ENCODE results near the gene PALM. TPM values are rescaled to one million over a fixed set of nuclear protein-coding genes. Genes with fewer than 3 reads are reported as not detected.

The PALM gene
- polyA plus RNA-seq, 3 donors = 8.0 to 153 (median 135) TPM

DNA sequence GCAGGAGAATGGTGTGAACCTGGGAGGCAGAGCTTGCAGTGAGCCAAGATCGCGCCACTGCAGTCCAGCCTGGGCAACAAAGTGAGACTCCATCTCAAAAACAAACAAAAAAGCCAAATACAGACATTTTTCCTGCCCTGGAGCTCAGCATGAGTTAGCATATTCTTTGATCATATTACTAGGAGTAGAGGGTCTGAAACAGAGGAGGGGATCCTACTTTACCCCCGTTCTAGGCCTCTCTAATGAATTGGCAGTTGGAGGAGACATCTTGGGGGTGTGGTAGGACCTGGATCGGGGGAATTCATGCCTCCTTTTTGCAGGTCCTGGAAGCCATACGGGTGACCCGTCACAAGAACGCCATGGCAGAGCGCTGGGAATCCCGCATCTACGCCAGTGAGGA, 54.4 kb downstream of the PALM start:
- H3K27ac ChIP-seq (ENCODE audit: low read depth, low read length) = no peak overlapping the region
- WGBS, 3 donors = 92 to 97% (median 93%) methylated on average over 10 of the region's 10 CpGs

DNA sequence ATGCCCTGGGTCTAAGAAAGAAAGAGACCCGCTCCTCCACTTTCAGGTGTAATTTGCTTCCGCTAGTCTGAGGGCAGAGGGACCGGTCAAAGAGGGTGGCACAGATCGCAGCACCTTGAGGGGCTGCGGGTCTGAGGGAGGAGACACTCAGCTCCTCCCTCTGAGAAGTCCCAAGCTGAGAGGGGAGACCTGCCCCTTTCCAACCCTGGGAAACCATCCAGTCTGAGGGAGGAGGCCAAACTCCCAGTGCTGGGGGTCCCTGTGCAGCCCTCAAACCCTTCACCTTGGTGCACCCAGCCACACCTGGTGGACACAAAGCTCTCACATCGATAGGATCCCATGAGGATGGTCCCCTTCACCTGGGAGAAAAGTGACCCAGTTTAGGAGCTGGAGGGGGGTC, 55.1 kb downstream of the PALM start:
- WGBS, 3 donors = 90 to 97% (median 96%) methylated on average over 6 of the region's 6 CpGs
- no peak overlapping the region for H3K27ac ChIP-seq (ENCODE audit: low read depth, low read length)

DNA sequence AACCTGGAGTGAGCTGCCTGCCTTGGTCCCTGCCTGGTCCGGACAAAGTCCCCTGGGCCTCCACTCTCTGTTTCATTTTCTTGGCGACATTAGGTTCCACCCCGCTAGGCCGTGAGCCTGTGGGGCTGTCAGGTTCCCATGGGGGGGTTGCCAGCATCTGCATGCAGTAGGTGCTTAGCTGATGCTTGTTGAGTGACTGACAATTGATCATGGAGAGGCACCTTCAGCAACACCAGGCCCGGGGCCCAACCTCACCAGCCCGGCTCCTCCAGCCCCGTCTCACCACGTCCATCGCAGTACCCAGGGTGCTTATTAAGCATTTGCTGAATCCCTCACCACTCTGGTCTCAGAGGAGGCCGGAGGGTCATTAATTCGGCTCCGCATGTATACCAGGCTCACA, 55.6 kb downstream of the PALM start:
- H3K27ac ChIP-seq (ENCODE audit: low read depth, low read length) = no peak overlapping the region
- 94 to 95% (median 95%) methylated on average over 12 of the region's 12 CpGs for WGBS, 3 donors

DNA sequence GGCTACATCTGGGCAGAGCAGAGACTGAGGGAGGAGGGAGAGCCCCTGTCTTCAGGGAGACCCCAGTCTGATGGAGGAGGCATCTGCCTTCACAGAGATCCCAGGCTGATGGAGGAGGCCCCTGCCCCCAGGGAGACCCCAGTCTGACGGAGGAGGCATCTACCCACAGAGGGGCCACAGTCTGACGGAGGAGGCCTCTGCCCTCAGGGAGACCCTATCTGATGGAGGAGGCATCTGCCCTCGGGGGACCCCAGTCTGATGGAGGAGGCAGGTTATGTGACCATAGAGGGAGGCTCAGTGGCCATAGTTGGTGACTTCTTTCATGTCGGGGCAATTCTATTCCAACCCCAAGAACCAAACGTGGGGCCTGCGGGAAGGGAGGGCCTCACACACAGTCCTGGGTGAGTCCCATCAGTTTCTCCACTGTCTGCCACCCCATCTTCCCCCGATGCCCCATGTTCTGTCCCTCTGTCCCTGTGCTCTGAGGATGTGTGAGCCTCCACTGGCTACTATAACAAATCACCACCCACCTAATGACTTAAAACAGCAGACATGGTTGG, 56.5 kb downstream of the PALM start:
- 75 to 90% (median 82%) methylated on average over 7 of the region's 7 CpGs for WGBS, 3 donors
- H3K27ac ChIP-seq (ENCODE audit: low read depth, low read length) = no peak overlapping the region

DNA sequence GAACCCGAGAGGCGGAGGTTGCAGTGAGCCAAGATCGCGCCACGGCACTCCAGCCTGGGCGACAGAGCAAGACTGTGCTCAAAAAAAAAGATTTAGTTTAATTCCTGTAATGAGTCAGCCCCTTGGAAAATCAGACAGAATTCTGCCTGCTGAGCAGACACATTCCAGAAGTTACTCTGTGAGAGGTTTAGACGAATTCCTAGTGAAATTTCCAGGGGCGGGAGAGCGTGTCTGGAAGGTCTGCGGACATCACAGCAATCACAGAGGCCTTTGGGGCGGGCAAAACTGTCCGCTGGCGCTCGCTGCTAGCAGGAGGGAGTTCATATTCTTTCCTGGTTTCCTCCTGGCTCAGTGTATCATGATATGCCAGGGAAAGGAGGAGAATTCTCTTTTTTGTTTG, 59.7 kb downstream of the PALM start:
- 51 to 69% (median 62%) methylated on average over 14 of the region's 14 CpGs for WGBS, 3 donors
- H3K27ac ChIP-seq (ENCODE audit: low read depth, low read length) = no peak overlapping the region

DNA sequence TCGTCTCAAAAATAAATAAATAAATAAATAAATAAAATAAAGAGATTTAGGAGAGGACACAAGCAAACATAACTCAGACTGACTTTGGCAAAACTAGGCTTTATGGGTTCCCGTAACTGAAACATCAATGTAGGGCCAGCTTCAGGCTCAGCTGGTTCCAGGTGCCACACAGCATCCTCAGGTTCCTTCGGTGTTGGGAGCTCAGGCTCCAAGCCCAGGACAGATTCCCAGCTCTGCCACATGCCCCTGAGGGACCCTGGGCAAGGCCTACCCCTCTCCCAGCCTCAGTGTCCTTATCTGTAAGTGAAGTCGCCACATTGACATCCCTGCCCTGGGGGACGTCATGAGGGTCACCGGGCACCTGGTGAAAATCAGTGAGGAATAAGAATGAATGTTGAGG, 60.9 kb downstream of the PALM start:
- H3K27ac ChIP-seq (ENCODE audit: low read depth, low read length) = no peak overlapping the region
- 74 to 86% (median 82%) methylated on average over 6 of the region's 6 CpGs for WGBS, 3 donors

DNA sequence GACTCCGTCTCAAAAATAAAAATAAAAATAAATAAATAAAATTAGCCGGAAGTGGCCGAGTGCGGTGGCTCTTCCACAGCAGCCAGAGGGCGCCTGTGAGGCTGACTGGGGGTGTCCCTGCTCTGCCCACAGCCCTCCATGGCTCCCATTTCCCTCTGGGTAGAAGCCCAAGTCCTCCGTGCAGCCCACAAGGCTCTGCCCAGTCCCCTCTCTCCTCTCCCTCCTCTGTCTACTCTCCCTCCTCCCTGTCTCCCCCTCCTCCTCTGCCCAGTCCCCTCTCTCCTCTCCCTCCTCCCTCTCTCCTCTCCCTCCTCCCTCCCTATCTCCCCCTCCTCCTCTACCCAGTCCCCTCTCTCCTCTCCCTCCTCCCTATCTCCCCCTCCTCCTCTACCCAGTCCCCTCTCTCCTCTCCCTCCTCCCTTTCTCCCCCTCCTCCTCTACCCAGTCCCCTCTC, 62.6 kb downstream of the PALM start:
- no peak overlapping the region for H3K27ac ChIP-seq (ENCODE audit: low read depth, low read length)
- 9 to 69% (median 21%) methylated on average over 6 of the region's 6 CpGs for WGBS, 3 donors

DNA sequence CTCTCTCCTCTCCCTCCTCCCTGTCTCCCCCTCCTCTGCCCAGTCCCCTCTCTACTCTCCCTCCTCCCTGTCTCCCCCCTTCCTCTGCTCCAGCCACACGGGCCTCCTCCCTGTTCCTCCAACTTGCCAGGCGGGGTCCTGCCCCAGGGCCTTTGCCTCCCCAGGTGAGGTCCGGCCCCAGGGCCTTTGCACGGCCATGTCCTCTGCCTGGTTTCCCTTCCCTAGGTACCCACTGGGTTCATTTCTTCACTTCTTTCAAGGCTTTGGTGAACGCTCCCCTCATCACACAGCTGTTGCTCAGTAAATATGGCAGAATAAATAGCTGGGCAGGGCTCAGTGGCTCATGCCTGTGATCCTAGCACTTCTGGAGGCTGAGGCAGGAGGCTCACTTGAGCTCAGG, 63.3 kb downstream of the PALM start:
- H3K27ac ChIP-seq (ENCODE audit: low read depth, low read length) = no peak overlapping the region
- WGBS, 3 donors = 82 to 89% (median 85%) methylated on average over 5 of the region's 5 CpGs

DNA sequence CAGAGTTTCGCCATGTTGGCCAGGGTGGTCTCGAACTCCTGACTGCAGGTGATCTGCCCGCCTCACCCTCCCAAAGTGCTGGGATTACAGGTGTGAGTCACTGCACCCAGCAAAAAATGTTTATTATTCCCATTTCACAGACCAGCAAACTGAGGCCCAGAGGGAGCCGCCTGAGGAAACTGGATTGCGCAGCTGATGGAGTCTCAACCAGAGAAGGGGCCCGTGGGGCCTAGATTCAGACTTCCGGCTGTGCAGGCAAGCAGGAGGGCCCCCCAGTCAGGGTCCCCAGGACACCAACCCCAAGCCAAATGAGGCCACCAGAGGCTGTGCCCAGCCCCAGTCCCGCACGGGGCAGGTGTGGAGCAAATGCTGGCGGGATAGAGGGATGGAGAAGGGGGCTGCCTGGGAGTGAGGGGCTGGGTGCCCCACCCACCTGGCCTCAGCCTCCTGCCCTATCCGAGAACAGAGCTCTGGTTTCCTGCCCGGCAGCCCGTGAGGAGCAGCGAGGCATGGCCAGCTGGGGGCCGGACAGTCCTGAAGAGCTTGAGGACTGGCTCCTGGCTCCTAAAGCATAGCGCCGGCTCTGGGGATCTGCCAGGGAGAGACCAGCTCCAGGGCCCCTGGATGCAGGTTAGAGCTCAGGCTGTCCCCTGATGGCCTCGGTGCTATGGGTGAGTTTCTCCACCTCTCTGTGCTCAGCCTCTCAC, 64.1 kb downstream of the PALM start:
- no peak overlapping the region for H3K27ac ChIP-seq (ENCODE audit: low read depth, low read length)
- WGBS, 3 donors = 78 to 87% (median 78%) methylated on average over 18 of the region's 18 CpGs

DNA sequence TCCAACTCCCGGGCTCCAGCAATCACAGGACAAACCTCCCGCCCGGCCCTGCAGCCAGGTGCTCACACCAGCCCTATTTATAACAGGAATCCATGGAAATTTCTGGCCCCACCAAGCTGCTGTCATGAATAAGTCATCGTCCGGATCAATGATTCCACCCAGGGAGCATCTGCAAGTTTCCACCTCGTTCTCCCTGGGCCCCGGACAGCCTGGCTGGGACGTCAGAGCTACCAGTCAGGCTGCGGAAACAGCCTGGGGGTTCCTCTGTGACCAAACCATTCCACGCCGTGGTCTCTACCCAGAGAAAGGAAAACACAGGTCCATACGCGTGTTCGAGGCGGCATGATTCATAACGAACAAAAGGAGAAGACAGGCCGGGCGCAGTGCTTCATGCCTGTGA, 67.8 kb downstream of the PALM start:
- H3K27ac ChIP-seq (ENCODE audit: low read depth, low read length) = no peak overlapping the region
- 87 to 92% (median 91%) methylated on average over 18 of the region's 18 CpGs for WGBS, 3 donors

DNA sequence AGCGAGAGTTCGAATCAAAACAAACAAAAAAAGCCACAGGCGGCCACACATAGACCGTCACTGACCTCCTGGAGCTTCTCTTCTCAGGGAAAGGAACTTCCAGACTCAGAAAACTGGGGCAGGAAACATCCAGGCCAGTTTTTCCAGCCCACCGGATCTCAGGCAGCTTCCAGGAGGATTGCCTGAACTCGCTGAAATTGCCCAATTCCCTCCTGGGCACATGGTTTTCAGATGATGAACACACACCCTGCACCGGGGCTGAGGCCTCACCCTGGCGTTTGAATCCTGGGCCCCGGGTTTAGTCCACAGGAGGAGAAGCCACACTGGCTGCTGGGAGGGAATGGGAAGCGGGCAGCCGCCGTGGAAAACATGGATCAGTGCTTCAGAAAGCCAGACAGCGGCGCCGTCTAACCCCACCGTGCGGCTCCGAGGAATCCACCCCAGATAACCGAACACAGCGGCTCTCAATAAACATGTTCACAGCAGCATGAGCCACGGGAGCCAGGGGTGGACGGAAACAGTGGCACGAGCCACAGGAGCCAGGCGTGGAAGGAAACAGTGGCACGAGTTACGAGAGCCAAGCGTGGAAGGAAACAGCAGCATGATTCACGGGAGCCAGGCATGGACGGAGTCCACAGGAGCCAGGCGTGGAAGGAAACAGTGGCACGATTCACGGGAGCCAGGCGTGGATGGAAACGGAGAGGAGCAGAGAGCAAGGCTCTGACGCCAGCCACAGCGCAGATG, 70.3 kb downstream of the PALM start:
- WGBS, 3 donors = 40 to 52% (median 47%) methylated on average over 36 of the region's 36 CpGs
- H3K27ac ChIP-seq (ENCODE audit: low read depth, low read length) = no peak overlapping the region

DNA sequence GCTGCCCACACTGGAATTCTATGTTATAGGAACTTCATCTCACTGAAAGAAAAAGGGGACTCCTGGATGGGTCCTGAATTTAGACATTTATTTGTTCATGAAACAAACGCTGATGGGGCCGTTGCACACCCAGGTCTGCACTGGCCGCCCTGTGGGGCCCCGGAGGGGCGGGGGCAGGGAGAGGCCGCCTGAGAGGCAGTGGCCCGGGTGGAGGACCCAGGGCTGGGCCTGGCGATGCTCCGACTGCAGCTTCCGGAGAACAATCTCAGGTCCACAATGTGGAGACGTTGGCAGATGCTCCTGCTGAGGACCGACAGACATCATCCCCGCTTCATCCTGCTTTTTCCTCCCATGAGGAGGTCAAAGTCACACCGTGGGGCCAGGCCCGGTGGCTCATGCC, 72.2 kb downstream of the PALM start:
- WGBS, 3 donors = 82 to 90% (median 84%) methylated on average over 15 of the region's 15 CpGs
- no peak overlapping the region for H3K27ac ChIP-seq (ENCODE audit: low read depth, low read length)

DNA sequence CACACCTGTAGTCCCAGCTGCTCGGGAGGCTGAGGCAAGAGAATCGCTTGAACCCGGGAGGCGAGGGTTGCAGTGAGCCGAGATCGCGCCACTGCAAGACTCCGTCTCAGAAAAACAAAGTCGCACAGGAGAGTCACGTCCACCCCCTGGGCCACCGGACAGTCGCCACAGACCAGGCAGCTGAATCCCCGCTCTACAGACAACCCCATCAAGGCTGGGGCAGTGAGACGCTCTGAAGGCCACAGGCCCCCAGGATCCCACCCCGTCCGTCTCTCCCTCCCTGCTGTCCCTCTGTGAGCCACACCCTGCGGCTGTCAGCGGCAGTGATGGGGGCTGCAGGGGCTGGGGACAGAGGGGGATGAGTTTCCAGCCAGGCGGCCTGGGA, 73.1 kb downstream of the PALM start:
- H3K27ac ChIP-seq (ENCODE audit: low read depth, low read length) = no peak overlapping the region
- 89 to 90% (median 89%) methylated on average over 18 to 19 of the region's 19 CpGs for WGBS, 3 donors

DNA sequence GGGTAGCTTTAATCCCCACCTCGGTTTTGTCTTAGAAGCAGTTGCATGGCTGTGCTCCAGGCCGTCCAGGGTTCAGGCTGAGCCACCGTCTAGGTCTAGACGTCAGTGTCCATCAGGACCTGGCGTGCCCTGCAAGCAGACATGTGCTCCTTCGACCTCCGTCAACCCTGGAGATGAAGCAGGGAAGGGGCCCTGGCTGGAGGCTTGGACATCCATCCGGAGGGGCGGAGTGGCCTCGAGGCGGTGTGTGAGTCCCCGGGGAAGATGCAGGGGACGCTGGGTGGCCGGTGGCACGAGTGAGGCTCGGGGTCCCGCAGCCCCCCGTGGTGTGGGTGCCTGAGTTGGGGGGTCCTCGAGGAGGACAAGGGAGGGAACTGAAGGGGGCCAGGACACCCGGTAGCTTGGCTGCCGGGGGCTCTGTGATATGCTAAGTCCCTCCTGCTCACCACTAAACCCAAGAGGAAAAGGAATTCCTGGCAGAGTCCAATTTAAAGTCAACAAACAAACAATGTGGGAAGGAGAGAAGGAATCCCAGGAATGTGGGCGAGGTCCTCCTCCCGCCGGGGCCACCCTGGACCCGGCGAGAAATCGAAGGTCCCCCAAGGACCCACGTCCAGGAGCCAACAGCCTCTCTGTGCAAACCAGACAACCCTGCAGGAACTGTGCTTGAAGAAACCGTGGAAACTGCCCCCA, 73.6 kb downstream of the PALM start:
- WGBS, 3 donors = 24 to 44% (median 28%) methylated on average over 27 to 29 of the region's 29 CpGs
- no peak overlapping the region for H3K27ac ChIP-seq (ENCODE audit: low read depth, low read length)

DNA sequence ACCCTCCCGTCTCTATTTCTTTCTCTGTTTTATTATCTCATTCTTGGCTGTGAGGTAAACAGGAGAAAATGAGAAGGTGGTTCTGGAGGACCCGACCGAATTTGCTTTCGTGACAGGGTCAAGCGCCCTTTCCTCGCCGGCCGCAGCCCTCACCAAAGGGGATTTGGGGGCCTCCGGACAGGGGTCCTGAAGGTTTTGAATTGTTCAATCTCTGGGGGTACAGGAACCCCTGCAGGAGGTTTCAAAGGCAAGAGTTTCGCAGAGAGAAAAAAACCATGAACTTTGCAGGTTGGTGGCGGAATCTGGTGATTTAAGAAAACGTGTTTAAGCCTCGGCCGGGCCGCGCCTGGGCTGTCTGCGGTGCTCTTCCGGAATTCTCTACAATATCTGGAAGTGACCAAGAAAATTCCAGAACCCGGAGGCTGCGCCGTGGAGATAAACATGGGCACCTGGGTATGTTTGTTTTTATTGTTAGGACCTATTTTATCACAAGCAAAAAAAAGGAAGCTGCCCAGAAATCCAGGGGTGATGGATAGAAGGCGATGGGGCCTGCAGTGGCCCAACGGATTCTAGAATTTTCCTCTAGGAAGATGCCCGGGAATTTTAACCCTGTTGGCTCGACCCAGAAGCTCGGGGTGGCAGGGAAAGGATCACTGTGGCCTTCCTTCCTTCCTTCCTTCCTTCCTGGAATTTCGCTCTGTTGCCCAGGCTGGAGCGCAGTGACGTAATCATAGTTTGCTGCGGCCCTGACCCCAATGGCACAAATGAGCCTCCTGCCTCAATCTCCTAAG, 74.3 kb downstream of the PALM start:
- WGBS, 3 donors = 51 to 62% (median 57%) methylated on average over 30 of the region's 30 CpGs
- H3K27ac ChIP-seq (ENCODE audit: low read depth, low read length) = no peak overlapping the region

DNA sequence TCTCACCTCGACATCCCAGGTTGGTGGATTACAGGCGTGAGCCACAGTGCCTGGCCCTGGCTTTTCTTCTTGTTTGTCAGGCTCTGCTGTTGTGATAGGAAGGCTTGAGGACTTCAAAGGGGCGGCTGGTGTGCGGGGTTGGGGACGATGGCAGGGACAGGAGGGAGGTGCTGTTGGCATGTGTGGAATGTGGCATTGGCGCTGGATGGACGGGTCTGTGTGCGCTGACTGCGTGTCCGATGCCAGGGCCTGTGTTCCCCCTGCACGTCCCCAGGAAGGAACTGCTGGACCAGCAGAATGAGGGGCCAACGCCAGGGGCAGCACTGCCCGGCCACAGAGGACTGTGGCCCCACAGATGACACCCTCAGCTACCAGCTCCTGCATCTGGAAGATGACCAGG, 75.8 kb downstream of the PALM start:
- 59 to 86% (median 77%) methylated on average over 13 of the region's 13 CpGs for WGBS, 3 donors
- no peak overlapping the region for H3K27ac ChIP-seq (ENCODE audit: low read depth, low read length)

DNA sequence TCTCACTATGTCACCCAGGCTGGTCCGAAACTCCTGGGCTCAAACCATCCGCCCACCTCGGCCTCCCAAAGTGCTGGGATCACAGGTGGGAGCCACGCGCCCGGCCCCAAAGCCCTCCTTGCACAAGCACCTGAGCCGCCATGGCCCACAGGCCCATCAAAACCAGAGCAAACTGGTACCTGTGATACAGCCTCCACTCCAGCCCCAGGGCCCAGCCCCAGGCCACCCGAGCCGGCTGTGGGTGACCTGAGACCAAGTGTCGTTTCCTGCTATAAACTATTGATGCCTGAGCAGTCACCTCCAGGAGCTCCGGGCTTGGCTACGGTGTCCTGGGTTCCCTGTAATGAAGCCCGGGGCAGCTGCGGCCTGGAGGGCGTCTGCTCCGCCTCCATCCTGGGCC, 78.8 kb downstream of the PALM start:
- no peak overlapping the region for H3K27ac ChIP-seq (ENCODE audit: low read depth, low read length)
- 90 to 94% (median 92%) methylated on average over 15 to 16 of the region's 16 CpGs for WGBS, 3 donors

DNA sequence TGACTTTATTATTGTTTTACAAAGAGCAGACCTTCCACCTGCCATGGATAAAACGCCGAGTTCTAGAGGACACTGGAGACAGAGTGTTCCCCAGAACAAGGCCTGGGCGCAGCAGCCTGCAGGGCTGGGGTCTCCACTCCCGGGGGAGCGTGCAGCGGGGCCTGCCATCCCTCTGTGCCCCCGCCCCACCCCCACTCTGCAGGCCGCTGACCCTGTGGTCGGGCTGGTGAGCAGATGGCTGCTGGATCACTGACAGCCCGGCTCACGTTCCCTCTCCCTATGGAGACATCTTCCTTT, 79.9 kb downstream of the PALM start:
- no peak overlapping the region for H3K27ac ChIP-seq (ENCODE audit: low read depth, low read length)
- 40 to 72% (median 47%) methylated on average over 11 of the region's 11 CpGs for WGBS, 3 donors

All from adipose tissue (tissue), 3 donors.